ENCODE measurements around the gene ZNF513.
A peak's percentile ranks its signal among the peaks of the same experiment; 100 is the strongest.

The ZNF513 gene

GRCh38 chr2:27422958-27423357 lies 42.4 kb upstream of the ZNF513 start:
- Mint-ChIP-seq H3K4me3 (no peak overlapping the region), H3K27me3 (ENCODE audit: low read depth) (no peaks in the 10 kb centered on the region), H3K36me3 (ENCODE audit: low read depth) (no peaks in the 10 kb centered on the region), H3K4me1 (peaks cover 5% of the 10 kb centered on the region), H3K27ac (no peak overlapping the region), H3K9me3 (no peaks in the 10 kb centered on the region)
- TF ChIP-seq, protein P1, sequence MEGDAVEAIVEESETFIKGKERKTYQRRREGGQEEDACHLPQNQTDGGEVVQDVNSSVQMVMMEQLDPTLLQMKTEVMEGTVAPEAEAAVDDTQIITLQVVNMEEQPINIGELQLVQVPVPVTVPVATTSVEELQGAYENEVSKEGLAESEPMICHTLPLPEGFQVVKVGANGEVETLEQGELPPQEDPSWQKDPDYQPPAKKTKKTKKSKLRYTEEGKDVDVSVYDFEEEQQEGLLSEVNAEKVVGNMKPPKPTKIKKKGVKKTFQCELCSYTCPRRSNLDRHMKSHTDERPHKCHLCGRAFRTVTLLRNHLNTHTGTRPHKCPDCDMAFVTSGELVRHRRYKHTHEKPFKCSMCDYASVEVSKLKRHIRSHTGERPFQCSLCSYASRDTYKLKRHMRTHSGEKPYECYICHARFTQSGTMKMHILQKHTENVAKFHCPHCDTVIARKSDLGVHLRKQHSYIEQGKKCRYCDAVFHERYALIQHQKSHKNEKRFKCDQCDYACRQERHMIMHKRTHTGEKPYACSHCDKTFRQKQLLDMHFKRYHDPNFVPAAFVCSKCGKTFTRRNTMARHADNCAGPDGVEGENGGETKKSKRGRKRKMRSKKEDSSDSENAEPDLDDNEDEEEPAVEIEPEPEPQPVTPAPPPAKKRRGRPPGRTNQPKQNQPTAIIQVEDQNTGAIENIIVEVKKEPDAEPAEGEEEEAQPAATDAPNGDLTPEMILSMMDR (IDR thresholded peaks at IDR 0.05; ENCODE audit: unreplicated experiment in 3 of 3): no peak

DNA sequence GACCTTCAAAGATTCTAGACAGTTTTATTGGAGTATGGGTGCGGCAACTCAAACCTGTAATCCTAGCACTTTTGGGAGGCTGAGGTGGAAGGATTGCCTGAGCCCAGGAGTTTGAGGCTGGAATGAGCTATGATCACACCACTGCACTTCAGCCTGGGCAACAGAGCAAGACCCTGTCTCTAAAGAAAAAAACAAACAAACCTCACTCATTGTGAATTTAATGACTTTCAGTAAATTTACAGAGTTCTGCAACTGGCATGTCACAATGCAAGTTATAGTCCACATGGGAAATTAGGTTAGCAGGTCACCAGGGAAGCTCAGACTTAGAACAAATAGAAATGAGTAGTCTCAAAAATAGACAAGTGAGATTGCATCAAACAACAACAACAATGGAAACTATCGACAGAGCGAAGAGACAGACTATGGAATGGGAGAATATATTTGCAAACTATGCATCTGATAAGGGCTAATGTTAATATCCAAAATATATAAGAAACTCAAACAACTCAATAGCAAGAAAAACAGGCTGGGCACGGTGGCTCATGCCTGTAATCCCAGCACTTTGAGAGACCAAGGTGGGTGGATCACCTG lies 41.2 kb upstream of the ZNF513 start:
- Mint-ChIP-seq H3K4me1 (no peaks in the 10 kb centered on the region), H3K9me3 (no peaks in the 10 kb centered on the region), H3K36me3 (ENCODE audit: low read depth) (no peaks in the 10 kb centered on the region), H3K27me3 (ENCODE audit: low read depth) (peaks cover 3% of the 10 kb centered on the region), H3K4me3 (no peak overlapping the region), H3K27ac (no peak overlapping the region)
- TF ChIP-seq, protein P1 (IDR thresholded peaks at IDR 0.05; ENCODE audit: unreplicated experiment in 3 of 3): no peak

- H3K4me3 Mint-ChIP-seq: no peak overlapping the region
- H3K27me3 Mint-ChIP-seq (ENCODE audit: low read depth): peaks cover 3% of the 10 kb centered on the region
- TF ChIP-seq, protein P1 (IDR thresholded peaks at IDR 0.05; ENCODE audit: unreplicated experiment in 3 of 3): no peak
- no peaks in the 10 kb centered on the region for H3K4me1 Mint-ChIP-seq
- no peak overlapping the region for H3K27ac Mint-ChIP-seq
- no peaks in the 10 kb centered on the region for H3K9me3 Mint-ChIP-seq
- no peaks in the 10 kb centered on the region for H3K36me3 Mint-ChIP-seq (ENCODE audit: low read depth)
Observed at GRCh38 chr2:27420996-27421395, 40.5 kb upstream of the ZNF513 start.

DNA sequence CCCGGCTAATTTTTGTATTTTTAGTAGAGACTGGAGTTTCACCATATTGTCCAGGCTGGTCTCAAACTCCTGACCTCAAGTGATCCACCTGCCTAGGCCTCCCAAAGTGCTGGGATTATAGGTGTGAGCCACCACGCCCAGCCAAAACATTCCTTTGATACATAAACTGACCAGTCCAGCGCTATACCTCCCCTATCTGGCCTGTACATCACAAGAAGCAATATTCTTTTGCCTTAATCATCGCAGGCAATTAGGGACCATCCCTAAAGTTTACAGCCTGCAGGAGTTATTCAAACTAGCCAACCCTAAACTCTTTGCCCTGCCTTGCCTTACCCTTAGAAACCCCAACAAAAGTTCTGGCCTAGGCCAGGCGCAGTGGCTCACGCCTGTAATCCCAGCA lies 35.6 kb upstream of the ZNF513 start:
- H3K4me1 Mint-ChIP-seq: peaks cover 4% of the 10 kb centered on the region
- H3K9me3 Mint-ChIP-seq: no peaks in the 10 kb centered on the region
- H3K27me3 Mint-ChIP-seq (ENCODE audit: low read depth): peaks cover 3% of the 10 kb centered on the region
- no peaks in the 10 kb centered on the region for H3K36me3 Mint-ChIP-seq (ENCODE audit: low read depth)
- no peak overlapping the region for H3K4me3 Mint-ChIP-seq
- TF ChIP-seq, protein P1 (IDR thresholded peaks at IDR 0.05; ENCODE audit: unreplicated experiment in 3 of 3): no peak
- no peak overlapping the region for H3K27ac Mint-ChIP-seq

GRCh38 chr2:27412419-27413152 lies 32.1 kb upstream of the ZNF513 start:
- Mint-ChIP-seq H3K27me3 (ENCODE audit: low read depth) (peaks cover 3% of the 10 kb centered on the region), H3K27ac (peak overlapping the region in 2 of 3 experiments; percentile 16 to 48), H3K4me1 (peaks cover 18% of the 10 kb centered on the region), H3K36me3 (ENCODE audit: low read depth) (no peaks in the 10 kb centered on the region), H3K9me3 (no peaks in the 10 kb centered on the region), H3K4me3 (peak overlapping the region; percentile 31 to 52 (median 31))
- TF ChIP-seq, protein P1 (IDR thresholded peaks at IDR 0.05; ENCODE audit: unreplicated experiment in 3 of 3): no peak
